ENCODE measurements around the gene LAMC3. TPM values are rescaled to one million over a fixed set of nuclear protein-coding genes. Genes with fewer than 3 reads are reported as not detected.

Gene LAMC3
- total RNA-seq, 1 donor = 0.43 TPM

GRCh38 chr9:130983359-130983670 lies 25.7 kb upstream of the LAMC3 start:
- DNase-seq (ENCODE audit: low read depth) = no peak
- H3K4me3 ChIP-seq (ENCODE audit: low read depth, low read length) = no peak overlapping the region
- TF ChIP-seq CTCF (IDR thresholded peaks at IDR 0.05; ENCODE audit: insufficient read depth, low read depth, low read length) = no peak

- DNase-seq (ENCODE audit: low read depth) = no peak
- no peak for TF ChIP-seq CTCF (IDR thresholded peaks at IDR 0.05; ENCODE audit: insufficient read depth, low read depth, low read length)
- no peak overlapping the region for H3K4me3 ChIP-seq (ENCODE audit: low read depth, low read length)
Measured at GRCh38 chr9:130983970-130984369, 25.0 kb upstream of the LAMC3 start.

GRCh38 chr9:130984521-130984920 lies 24.5 kb upstream of the LAMC3 start:
- no peak for TF ChIP-seq CTCF (IDR thresholded peaks at IDR 0.05; ENCODE audit: insufficient read depth, low read depth, low read length)
- no peak overlapping the region for H3K4me3 ChIP-seq (ENCODE audit: low read depth, low read length)
- DNase-seq (ENCODE audit: low read depth) = no peak

- no peak for TF ChIP-seq CTCF (IDR thresholded peaks at IDR 0.05; ENCODE audit: insufficient read depth, low read depth, low read length)
- DNase-seq (ENCODE audit: low read depth) = no peak
- H3K4me3 ChIP-seq (ENCODE audit: low read depth, low read length) = no peak overlapping the region
Measured at GRCh38 chr9:130985029-130985428, 23.9 kb upstream of the LAMC3 start.

- DNase-seq (ENCODE audit: low read depth) = no peak
- no peak overlapping the region for H3K4me3 ChIP-seq (ENCODE audit: low read depth, low read length)
- TF ChIP-seq CTCF (IDR thresholded peaks at IDR 0.05; ENCODE audit: insufficient read depth, low read depth, low read length) = no peak
Measured at GRCh38 chr9:130985606-130986162, 23.3 kb upstream of the LAMC3 start.

- no peak for TF ChIP-seq CTCF (IDR thresholded peaks at IDR 0.05; ENCODE audit: insufficient read depth, low read depth, low read length)
- DNase-seq (ENCODE audit: low read depth) = no peak
- H3K4me3 ChIP-seq (ENCODE audit: low read depth, low read length) = no peak overlapping the region
Measured at GRCh38 chr9:130986356-130986965, 22.5 kb upstream of the LAMC3 start.

- TF ChIP-seq CTCF (IDR thresholded peaks at IDR 0.05; ENCODE audit: insufficient read depth, low read depth, low read length) = no peak
- DNase-seq (ENCODE audit: low read depth) = no peak
- H3K4me3 ChIP-seq (ENCODE audit: low read depth, low read length) = no peak overlapping the region
Measured at GRCh38 chr9:130987054-130987453, 21.9 kb upstream of the LAMC3 start.
